CD8-positive, alpha-beta memory T cell (primary cell): Measurements from ENCODE around the gene ARHGDIA. TPM values are rescaled to one million over a fixed set of nuclear protein-coding genes. Genes with fewer than 3 reads are reported as not detected.

Source experiments
- CTCF ChIA-PET: fragments of 350-600 bp; sonication (Branson Sonifier 250); formaldehyde crosslinking; loops from one replicate; lab custom pipeline; 2021; ENCODE audit warnings: antibody characterized with exemption; lab: Charles Lee
- POLR2A ChIA-PET: fragments of 350-600 bp; sonication (Branson Sonifier 250); formaldehyde crosslinking; loops from one replicate; lab custom pipeline; 2021; ENCODE audit warnings: antibody characterized with exemption; lab: Charles Lee
- DNase-seq, 5 donors: peaks; one replicate each; pipeline versions ENCODE4 v3.0.0 to v3.0.0-alpha.2; 2020 to 2022; ENCODE audit warnings: mixed read lengths in 1 of 5
- H3K27ac ChIP-seq: one replicate; pipeline ENCODE4 v1.7.0; 2013; ENCODE audit warnings: low read depth, mild to moderate bottlenecking, low read length, moderate library complexity
- H3K27me3 ChIP-seq: 2 replicates; pipeline ENCODE4 v1.7.0; 2013; ENCODE audit warnings: low read length, mild to moderate bottlenecking; ENCODE audit not compliant: insufficient read depth, poor library complexity, severe bottlenecking
- H3K36me3 ChIP-seq: 2 replicates; pipeline ENCODE4 v1.7.0; 2013; ENCODE audit warnings: mild to moderate bottlenecking, low read length, moderate library complexity; ENCODE audit not compliant: insufficient read depth
- H3K4me1 ChIP-seq: 2 replicates; pipeline ENCODE4 v1.7.0; 2013; ENCODE audit warnings: mild to moderate bottlenecking, low read length, moderate library complexity; ENCODE audit not compliant: insufficient read depth
- H3K4me3 ChIP-seq: 2 replicates; pipeline ENCODE4 v1.7.0; 2013; ENCODE audit warnings: mild to moderate bottlenecking, low read length
- H3K9me3 ChIP-seq: 2 replicates; pipeline ENCODE4 v1.7.0; 2013; ENCODE audit warnings: mild to moderate bottlenecking, low read length
- H3K27ac Mint-ChIP-seq, 8 donors: one replicate each; pipeline ENCODE4 v1.8.0; 2020 to 2021; ENCODE audit warnings: mixed read lengths in 8 of 8, mild to moderate bottlenecking in 6 of 8, inconsistent platforms in 3 of 8, moderate library complexity in 3 of 8
- H3K27me3 Mint-ChIP-seq, 2 donors: one replicate each; pipeline ENCODE4 v1.8.0; 2020 to 2021; ENCODE audit warnings: mixed read lengths in 2 of 2, mild to moderate bottlenecking in 1 of 2, moderate library complexity in 1 of 2
- H3K36me3 Mint-ChIP-seq, 3 donors: one replicate each; pipeline ENCODE4 v1.8.0; 2020 to 2021; ENCODE audit warnings: mixed read lengths in 3 of 3, inconsistent platforms in 1 of 3, mild to moderate bottlenecking in 1 of 3
- H3K4me1 Mint-ChIP-seq, 3 donors: one replicate each; pipeline ENCODE4 v1.8.0; 2020 to 2021; ENCODE audit warnings: mixed read lengths in 3 of 3, inconsistent platforms in 1 of 3, mild to moderate bottlenecking in 1 of 3
- H3K4me3 Mint-ChIP-seq, 7 donors: one replicate each; pipeline ENCODE4 v1.8.0; 2020 to 2021; ENCODE audit warnings: mixed read lengths in 7 of 7, mild to moderate bottlenecking in 6 of 7, moderate library complexity in 4 of 7, inconsistent platforms in 2 of 7
- H3K9me3 Mint-ChIP-seq, 5 donors: one replicate each; pipeline ENCODE4 v1.8.0; 2020 to 2022; ENCODE audit warnings: mixed read lengths in 5 of 5, mild to moderate bottlenecking in 3 of 5, moderate library complexity in 2 of 5, inconsistent platforms in 1 of 5
- polyA plus RNA-seq: library from polyadenylated mRNA; unstranded; fragments of 300-500 nt; fragmentation: Illumina TruSeq; gene quantifications from one replicate; pipeline ENCODE4 v1.2.3, GENCODE V29; 2021
- total RNA-seq, 2 experiments: library from RNA; stranded (reverse); gene quantifications; one replicate each; pipeline ENCODE4 v1.2.3, GENCODE V29; 2021

ARHGDIA gene
- total and polyA plus RNA-seq, 3 experiments from 2014 or later = 237 to 677 (median 662) TPM

- Mint-ChIP-seq H3K4me1 (peaks cover 23 to 55% (median 35%) of the 10 kb centered on the region in 3 donors), H3K9me3 (no peaks in the 10 kb centered on the region), H3K4me3 (peak overlapping the region; percentile 32 to 96 (median 66)), H3K27me3 (peaks cover 0 to 8% of the 10 kb centered on the region in 2 donors), H3K27ac (peak overlapping the region in 2 of 8 donors; percentile 9 to 95), H3K36me3 (peaks cover 0 to 60% (median 0%) of the 10 kb centered on the region in 3 donors)
- no peak for DNase-seq
- ChIA-PET POLR2A (interaction anchor here (0.5 to 1.2 kb wide), 2 partner anchors 15 to 28 kb away, joined by 3 to 5 read pairs; no protein-coding TSS in a partner anchor), CTCF (interaction anchor here (1.2 to 1.5 kb wide), 2 partner anchors 11 to 156 kb away, joined by 3 read pairs; no protein-coding TSS in a partner anchor)
- peak overlapping the region; percentile 60 for H3K4me3 ChIP-seq
- H3K27me3 ChIP-seq = no peaks in the 10 kb centered on the region
- H3K27ac ChIP-seq = peak overlapping the region; percentile 73
- H3K36me3 ChIP-seq = peaks cover 28% of the 10 kb centered on the region
- no peaks in the 10 kb centered on the region for H3K9me3 ChIP-seq
- H3K4me1 ChIP-seq = peaks cover 30% of the 10 kb centered on the region
Measured at GRCh38 chr17:81858170-81858966, 12.8 kb downstream of the ARHGDIA start.

GRCh38 chr17:81854974-81855774 lies 16.0 kb downstream of the ARHGDIA start:
- ChIA-PET POLR2A (interaction anchor here (0.7 kb wide), 1 partner anchor 12 kb away, joined by 3 read pairs; no protein-coding TSS in a partner anchor), CTCF (interaction anchor here (1.0 kb wide), 1 partner anchor 14 kb away, joined by 3 read pairs; no protein-coding TSS in a partner anchor)
- Histone ChIP-seq H3K9me3 (no peaks in the 10 kb centered on the region), H3K4me1 (peaks cover 22% of the 10 kb centered on the region), H3K4me3 (no peak overlapping the region), H3K36me3 (peaks cover 37% of the 10 kb centered on the region), H3K27me3 (no peaks in the 10 kb centered on the region), H3K27ac (no peak overlapping the region)
- Mint-ChIP-seq H3K27ac (peak overlapping the region in 1 of 8 donors; percentile 24), H3K27me3 (no peaks in the 10 kb centered on the region), H3K4me3 (no peak overlapping the region), H3K9me3 (no peaks in the 10 kb centered on the region), H3K36me3 (peaks cover 0 to 72% (median 0%) of the 10 kb centered on the region in 3 donors), H3K4me1 (peaks cover 9 to 34% (median 20%) of the 10 kb centered on the region in 3 donors)
- no peak for DNase-seq

- Histone ChIP-seq H3K4me1 (no peaks in the 10 kb centered on the region), H3K4me3 (no peak overlapping the region), H3K27me3 (no peaks in the 10 kb centered on the region), H3K9me3 (no peaks in the 10 kb centered on the region), H3K27ac (no peak overlapping the region), H3K36me3 (peaks cover 36% of the 10 kb centered on the region)
- H3K27ac Mint-ChIP-seq = peak overlapping the region in 1 of 8 donors; percentile 43
- H3K9me3 Mint-ChIP-seq = no peaks in the 10 kb centered on the region
- ChIA-PET POLR2A (interaction anchor here (1.1 kb wide), 1 partner anchor 8 kb away, joined by 7 read pairs; no protein-coding TSS in a partner anchor), CTCF (no interaction called here)
- no peaks in the 10 kb centered on the region for H3K27me3 Mint-ChIP-seq
- no peak for DNase-seq
- H3K36me3 Mint-ChIP-seq = peaks cover 0 to 60% (median 1%) of the 10 kb centered on the region in 3 donors
- H3K4me1 Mint-ChIP-seq = peaks cover 2 to 8% (median 5%) of the 10 kb centered on the region in 3 donors
- no peak overlapping the region for H3K4me3 Mint-ChIP-seq
Measured at GRCh38 chr17:81852237-81852636, 18.9 kb downstream of the ARHGDIA start.

GRCh38 chr17:81851423-81851822 lies 19.7 kb downstream of the ARHGDIA start:
- Mint-ChIP-seq H3K36me3 (peaks cover 0 to 68% (median 1%) of the 10 kb centered on the region in 3 donors), H3K4me3 (no peak overlapping the region), H3K27me3 (no peaks in the 10 kb centered on the region), H3K9me3 (no peaks in the 10 kb centered on the region), H3K27ac (peak overlapping the region in 1 of 8 donors; percentile 92), H3K4me1 (peaks cover 2 to 7% (median 5%) of the 10 kb centered on the region in 3 donors)
- H3K27me3 ChIP-seq = no peaks in the 10 kb centered on the region
- H3K9me3 ChIP-seq = no peaks in the 10 kb centered on the region
- ChIA-PET CTCF (no interaction called here), POLR2A (interaction anchor here (1.1 kb wide), 1 partner anchor 8 kb away, joined by 7 read pairs; no protein-coding TSS in a partner anchor)
- no peaks in the 10 kb centered on the region for H3K4me1 ChIP-seq
- no peak overlapping the region for H3K4me3 ChIP-seq
- H3K27ac ChIP-seq = no peak overlapping the region
- no peak for DNase-seq
- peaks cover 43% of the 10 kb centered on the region for H3K36me3 ChIP-seq

GRCh38 chr17:81849457-81849856 lies 21.7 kb downstream of the ARHGDIA start:
- Mint-ChIP-seq H3K27me3 (no peaks in the 10 kb centered on the region), H3K4me1 (peaks cover 0 to 3% (median 0%) of the 10 kb centered on the region in 3 donors), H3K27ac (no peak overlapping the region), H3K9me3 (no peaks in the 10 kb centered on the region), H3K36me3 (peaks cover 0 to 70% (median 1%) of the 10 kb centered on the region in 3 donors), H3K4me3 (no peak overlapping the region)
- Histone ChIP-seq H3K27ac (no peak overlapping the region), H3K36me3 (peaks cover 54% of the 10 kb centered on the region), H3K27me3 (no peaks in the 10 kb centered on the region), H3K9me3 (no peaks in the 10 kb centered on the region), H3K4me1 (no peaks in the 10 kb centered on the region), H3K4me3 (no peak overlapping the region)
- ChIA-PET POLR2A (interaction anchor here (0.7 kb wide), 1 partner anchor 65 kb away, joined by 3 read pairs; no protein-coding TSS in a partner anchor), CTCF (no interaction called here)
- DNase-seq = no peak

- Mint-ChIP-seq H3K4me1 (no peaks in the 10 kb centered on the region), H3K27me3 (peaks cover 0 to 3% of the 10 kb centered on the region in 2 donors), H3K9me3 (no peaks in the 10 kb centered on the region), H3K27ac (no peak overlapping the region), H3K36me3 (peaks cover 0 to 68% (median 3%) of the 10 kb centered on the region in 3 donors), H3K4me3 (no peak overlapping the region)
- H3K36me3 ChIP-seq = peaks cover 45% of the 10 kb centered on the region
- H3K4me1 ChIP-seq = no peaks in the 10 kb centered on the region
- POLR2A ChIA-PET = no interaction called here
- CTCF ChIA-PET = no interaction called here
- DNase-seq = no peak
- H3K9me3 ChIP-seq = no peaks in the 10 kb centered on the region
- no peaks in the 10 kb centered on the region for H3K27me3 ChIP-seq
- no peak overlapping the region for H3K4me3 ChIP-seq
- no peak overlapping the region for H3K27ac ChIP-seq
Measured at GRCh38 chr17:81846743-81847689, 24.1 kb downstream of the ARHGDIA start.
